OCI-LY7 (cell line): Measurements from ENCODE around the gene FMN1. TPM values are rescaled to one million over a fixed set of nuclear protein-coding genes. Genes with fewer than 3 reads are reported as not detected.

Experiments
- BruUV-seq: library from RNA; stranded (reverse); fragments of 400-500 nt; replicated peaks from 2 replicates; lab custom pipeline; 2021; lab: Mats Ljungman, UMichigan
- CTCF ChIA-PET: fragments of 300-600 bp; sonication (Branson Sonifier 250); formaldehyde crosslinking; loops from one replicate; lab custom pipeline; 2022; ENCODE audit warnings: antibody characterized with exemption; ENCODE audit not compliant: unreplicated experiment; lab: Charles Lee
- POLR2A ChIA-PET: fragments of 300-600 bp; sonication (Branson Sonifier 250); formaldehyde crosslinking; loops from one replicate; lab custom pipeline; 2022; ENCODE audit warnings: antibody characterized with exemption; lab: Charles Lee
- DNase-seq: peaks from one replicate; pipeline ENCODE4 v3.0.0-alpha.2; 2015; ENCODE audit warnings: low spot score
- H2AFZ ChIP-seq: fragments of 200-600 bp; sonication (generic), shearing (Covaris generic); 2 replicates; pipeline ENCODE4 v1.6.1; 2014; ENCODE audit warnings: mild to moderate bottlenecking, antibody characterized with exemption, low read length, moderate library complexity
- H3K27ac ChIP-seq: fragments of 200-600 bp; sonication (generic); 2 replicates; pipeline ENCODE4 v1.5.1; 2014; ENCODE audit warnings: mixed run types, low read depth, mild to moderate bottlenecking, moderate library complexity, low read length, inconsistent platforms; ENCODE audit not compliant: poor library complexity, severe bottlenecking
- H3K36me3 ChIP-seq: fragments of 200-600 bp; sonication (generic); 2 replicates; pipeline ENCODE4 v1.6.1; 2014; ENCODE audit warnings: mild to moderate bottlenecking, antibody characterized with exemption, low read length, moderate library complexity, mixed read lengths; ENCODE audit not compliant: insufficient read depth
- H3K4me1 ChIP-seq: fragments of 200-600 bp; sonication (generic); 2 replicates; pipeline ENCODE4 v1.5.1; 2014; ENCODE audit warnings: mild to moderate bottlenecking, low read length; ENCODE audit not compliant: insufficient read depth, poor library complexity, severe bottlenecking
- H3K4me2 ChIP-seq: fragments of 200-600 bp; sonication (generic); 2 replicates; pipeline ENCODE4 v1.6.1; 2014; ENCODE audit warnings: mild to moderate bottlenecking, low read length
- H3K4me3 ChIP-seq: fragments of 200-600 bp; sonication (generic); 2 replicates; pipeline ENCODE4 v1.5.1; 2014; ENCODE audit warnings: mild to moderate bottlenecking, low read depth, low read length; ENCODE audit not compliant: poor library complexity, severe bottlenecking
- H3K79me2 ChIP-seq: fragments of 200-600 bp; sonication (generic); 2 replicates; pipeline ENCODE4 v1.6.1; 2016; ENCODE audit warnings: low read depth, mild to moderate bottlenecking, low read length, moderate library complexity, mixed read lengths; ENCODE audit not compliant: insufficient read depth
- H3K9me2 ChIP-seq: fragments of 200-600 bp; sonication (generic); 2 replicates; pipeline ENCODE4 v1.6.1; 2016; ENCODE audit warnings: mild to moderate bottlenecking, low read length, mixed read lengths; ENCODE audit not compliant: insufficient read depth
- H3K9me3 ChIP-seq: fragments of 200-600 bp; sonication (generic); 2 replicates; pipeline ENCODE4 v1.6.1; 2014; ENCODE audit warnings: mild to moderate bottlenecking, mixed run types, low read length, mixed read lengths
- H4K20me1 ChIP-seq: fragments of 200-600 bp; sonication (generic); 2 replicates; pipeline ENCODE4 v1.6.1; 2014; ENCODE audit warnings: mild to moderate bottlenecking, antibody characterized with exemption, low read length, moderate library complexity, mixed read lengths; ENCODE audit not compliant: insufficient read depth
- CTCF ChIP-seq: fragments of 200-600 bp; sonication (generic); conservative IDR thresholded peaks from 2 replicates; pipeline ENCODE4 v1.5.1; 2014; ENCODE audit warnings: mild to moderate bottlenecking, antibody characterized with exemption, low read length, moderate library complexity, mixed read lengths
- EZH2phosphoT487 ChIP-seq: fragments of 200-600 bp; sonication (generic); IDR thresholded peaks from 2 replicates; pipeline ENCODE4 v1.6.1; 2018; ENCODE audit warnings: low read depth, borderline replicate concordance, mild to moderate bottlenecking, mixed run types, antibody characterized with exemption, low read length, moderate library complexity, mixed read lengths
- intact Hi-C: fragments of 100-400 bp; cut with micrococcal nuclease; formaldehyde crosslinking; loops from one replicate; pipeline ENCODE4 v1.10.0; 2022; ENCODE audit not compliant: unreplicated experiment
- total RNA-seq, 2 experiments: library from RNA; depleted of rRNA in 1 of 2; stranded (reverse); fragments of >200 nt in 1 of 2; shearing (Covaris generic) in 1 of 2; gene quantifications; 2 replicates each; pipeline ENCODE4 v1.2.3, GENCODE V29; 2014 to 2022

FMN1 gene
- total RNA-seq, 2 experiments from 2014 or later: 3.2 to 4.2 TPM

GRCh38 chr15:33101036-33101435, 93.5 kb downstream of the FMN1 start:
- ChIA-PET POLR2A (interaction anchor here (0.6 to 1.0 kb wide), 2 partner anchors 8 to 501 kb away, joined by 3 read pairs; no protein-coding TSS in a partner anchor), CTCF (interaction anchor here (0.5 kb wide), 1 partner anchor 147 kb away, joined by 4 read pairs; no protein-coding TSS in a partner anchor)
- no peak overlapping the region for H3K4me2 ChIP-seq
- H3K4me1 ChIP-seq: no peaks in the 10 kb centered on the region
- no peak for DNase-seq
- no peaks in the 10 kb centered on the region for H3K36me3 ChIP-seq
- intact Hi-C loops: no loop called here
- no peak overlapping the region for H3K4me3 ChIP-seq
- no peaks in the 10 kb centered on the region for H3K79me2 ChIP-seq
- no peak overlapping the region for H3K27ac ChIP-seq
- no peaks in the 10 kb centered on the region for H3K9me3 ChIP-seq
- no TSS peak for BruUV-seq
- H3K9me2 ChIP-seq: no peaks in the 10 kb centered on the region
- H4K20me1 ChIP-seq: no peaks in the 10 kb centered on the region
- H2AFZ ChIP-seq: no peak overlapping the region
- TF ChIP-seq CTCF: no peak
- TF ChIP-seq EZH2phosphoT487: no peak

GRCh38 chr15:33100314-33100713, 94.2 kb downstream of the FMN1 start:
- CTCF ChIA-PET: no interaction called here
- Histone ChIP-seq H2AFZ (no peak overlapping the region), H3K4me1 (no peaks in the 10 kb centered on the region), H3K9me3 (no peaks in the 10 kb centered on the region), H3K79me2 (no peaks in the 10 kb centered on the region), H3K4me2 (no peak overlapping the region), H3K27ac (no peak overlapping the region), H3K9me2 (no peaks in the 10 kb centered on the region), H4K20me1 (no peaks in the 10 kb centered on the region), H3K36me3 (no peaks in the 10 kb centered on the region), H3K4me3 (no peak overlapping the region)
- no peak for DNase-seq
- BruUV-seq: no TSS peak
- POLR2A ChIA-PET: no interaction called here
- TF ChIP-seq CTCF (no peak), EZH2phosphoT487 (no peak)
- intact Hi-C loops: no loop called here

GRCh38 chr15:33099739-33100138, 94.8 kb downstream of the FMN1 start:
- no peak overlapping the region for H2AFZ ChIP-seq
- no peaks in the 10 kb centered on the region for H3K9me2 ChIP-seq
- BruUV-seq: no TSS peak
- no peak overlapping the region for H3K4me3 ChIP-seq
- no peak overlapping the region for H3K4me2 ChIP-seq
- no peak overlapping the region for H3K27ac ChIP-seq
- intact Hi-C loops: no loop called here
- no peak for DNase-seq
- no peaks in the 10 kb centered on the region for H4K20me1 ChIP-seq
- H3K4me1 ChIP-seq: no peaks in the 10 kb centered on the region
- no peaks in the 10 kb centered on the region for H3K9me3 ChIP-seq
- ChIA-PET CTCF (no interaction called here), POLR2A (no interaction called here)
- no peaks in the 10 kb centered on the region for H3K36me3 ChIP-seq
- no peak for TF ChIP-seq EZH2phosphoT487
- no peak for TF ChIP-seq CTCF
- no peaks in the 10 kb centered on the region for H3K79me2 ChIP-seq
